KMS-11 (cell line): ENCODE results near the gene ADM2.

ENCODE experiments used
- H2AFZ ChIP-seq: fragments of 200-600 bp; sonication (generic); 2 replicates; pipeline ENCODE4 v1.6.1; 2016; ENCODE audit warnings: antibody characterized with exemption, mixed run types, low read depth
- H3K27ac ChIP-seq: fragments of 200-600 bp; sonication (generic); 2 replicates; pipeline ENCODE4 v1.6.1; 2016; ENCODE audit warnings: mild to moderate bottlenecking, mixed run types
- H3K27me3 ChIP-seq: fragments of 200-600 bp; sonication (generic); 2 replicates; pipeline ENCODE4 v1.6.1; 2017; ENCODE audit warnings: mild to moderate bottlenecking, low read depth, mixed run types, moderate library complexity; ENCODE audit not compliant: insufficient read depth
- H3K36me3 ChIP-seq: fragments of 200-600 bp; sonication (generic); 2 replicates; pipeline ENCODE4 v1.6.1; 2017; ENCODE audit warnings: mild to moderate bottlenecking, mixed run types; ENCODE audit not compliant: insufficient read depth
- H3K4me1 ChIP-seq: fragments of 200-600 bp; sonication (generic); 2 replicates; pipeline ENCODE4 v1.6.1; 2016; ENCODE audit warnings: mild to moderate bottlenecking, low read depth, mixed run types; ENCODE audit not compliant: poor library complexity, severe bottlenecking
- H3K4me2 ChIP-seq: fragments of 200-600 bp; sonication (generic); 2 replicates; pipeline ENCODE4 v1.7.0; 2016; ENCODE audit warnings: mild to moderate bottlenecking, mixed run types
- H3K4me3 ChIP-seq: fragments of 200-600 bp; sonication (generic); IDR thresholded peaks from 2 replicates; pipeline ENCODE4 v1.6.1; 2017; ENCODE audit warnings: low read depth, low read length, mixed read lengths; ENCODE audit not compliant: insufficient read depth
- H3K79me2 ChIP-seq: fragments of 200-600 bp; sonication (generic); 2 replicates; pipeline ENCODE4 v1.6.1; 2016; ENCODE audit warnings: low read depth, mixed run types; ENCODE audit not compliant: insufficient read depth
- H3K9ac ChIP-seq: fragments of 200-600 bp; sonication (generic); 2 replicates; pipeline ENCODE4 v1.6.1; 2016; ENCODE audit warnings: mild to moderate bottlenecking, mixed run types
- H4K20me1 ChIP-seq: fragments of 200-600 bp; sonication (generic); 2 replicates; pipeline ENCODE4 v1.6.1; 2016; ENCODE audit warnings: mild to moderate bottlenecking, mixed run types; ENCODE audit not compliant: insufficient read depth
- TF ChIP-seq, protein P1 (sequence below): fragments of 200-600 bp; sonication (generic); conservative IDR thresholded peaks from 2 replicates; pipeline ENCODE4 v1.6.1; 2017; ENCODE audit warnings: low read depth, mild to moderate bottlenecking, antibody characterized with exemption, low read length, moderate library complexity, mixed read lengths

The ADM2 gene

DNA sequence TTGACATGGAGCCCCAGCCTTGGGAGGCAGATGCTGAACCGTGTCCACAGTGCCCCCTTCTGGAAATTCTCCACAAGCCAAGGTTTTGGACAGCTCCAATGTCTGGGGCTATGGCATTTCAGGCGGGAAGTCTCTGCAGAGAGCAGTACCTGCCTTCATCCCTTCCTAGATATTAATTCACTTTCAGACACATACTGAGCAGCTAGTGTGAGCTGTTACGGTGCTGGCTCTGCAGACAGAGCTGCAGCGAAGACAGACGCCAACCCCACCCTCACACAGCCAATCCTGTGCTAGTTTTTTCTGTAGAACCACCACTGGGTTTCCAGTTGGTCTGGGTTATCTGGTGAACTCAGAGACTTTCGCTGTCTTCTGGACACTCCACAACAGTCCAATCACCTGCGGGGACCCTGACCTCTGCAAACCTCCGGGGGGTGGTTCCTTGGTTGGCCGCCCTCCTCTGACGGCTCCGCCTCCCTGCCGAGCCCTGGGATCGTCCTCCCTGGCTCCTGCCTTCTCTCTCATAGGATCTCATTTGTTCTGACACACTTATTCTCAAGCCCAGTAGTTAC lies 17.1 kb downstream of the ADM2 start:
- no peak overlapping the region for H3K4me3 ChIP-seq
- H3K27ac ChIP-seq, result no peak overlapping the region
- no peaks in the 10 kb centered on the region for H3K4me1 ChIP-seq
- no peak overlapping the region for H3K9ac ChIP-seq
- no peaks in the 10 kb centered on the region for H4K20me1 ChIP-seq
- TF ChIP-seq, protein P1, sequence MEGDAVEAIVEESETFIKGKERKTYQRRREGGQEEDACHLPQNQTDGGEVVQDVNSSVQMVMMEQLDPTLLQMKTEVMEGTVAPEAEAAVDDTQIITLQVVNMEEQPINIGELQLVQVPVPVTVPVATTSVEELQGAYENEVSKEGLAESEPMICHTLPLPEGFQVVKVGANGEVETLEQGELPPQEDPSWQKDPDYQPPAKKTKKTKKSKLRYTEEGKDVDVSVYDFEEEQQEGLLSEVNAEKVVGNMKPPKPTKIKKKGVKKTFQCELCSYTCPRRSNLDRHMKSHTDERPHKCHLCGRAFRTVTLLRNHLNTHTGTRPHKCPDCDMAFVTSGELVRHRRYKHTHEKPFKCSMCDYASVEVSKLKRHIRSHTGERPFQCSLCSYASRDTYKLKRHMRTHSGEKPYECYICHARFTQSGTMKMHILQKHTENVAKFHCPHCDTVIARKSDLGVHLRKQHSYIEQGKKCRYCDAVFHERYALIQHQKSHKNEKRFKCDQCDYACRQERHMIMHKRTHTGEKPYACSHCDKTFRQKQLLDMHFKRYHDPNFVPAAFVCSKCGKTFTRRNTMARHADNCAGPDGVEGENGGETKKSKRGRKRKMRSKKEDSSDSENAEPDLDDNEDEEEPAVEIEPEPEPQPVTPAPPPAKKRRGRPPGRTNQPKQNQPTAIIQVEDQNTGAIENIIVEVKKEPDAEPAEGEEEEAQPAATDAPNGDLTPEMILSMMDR, result peak; percentile 63
- H3K79me2 ChIP-seq, result no peaks in the 10 kb centered on the region
- H3K36me3 ChIP-seq, result no peaks in the 10 kb centered on the region
- no peaks in the 10 kb centered on the region for H3K27me3 ChIP-seq
- H3K4me2 ChIP-seq, result no peak overlapping the region
- no peak overlapping the region for H2AFZ ChIP-seq

DNA sequence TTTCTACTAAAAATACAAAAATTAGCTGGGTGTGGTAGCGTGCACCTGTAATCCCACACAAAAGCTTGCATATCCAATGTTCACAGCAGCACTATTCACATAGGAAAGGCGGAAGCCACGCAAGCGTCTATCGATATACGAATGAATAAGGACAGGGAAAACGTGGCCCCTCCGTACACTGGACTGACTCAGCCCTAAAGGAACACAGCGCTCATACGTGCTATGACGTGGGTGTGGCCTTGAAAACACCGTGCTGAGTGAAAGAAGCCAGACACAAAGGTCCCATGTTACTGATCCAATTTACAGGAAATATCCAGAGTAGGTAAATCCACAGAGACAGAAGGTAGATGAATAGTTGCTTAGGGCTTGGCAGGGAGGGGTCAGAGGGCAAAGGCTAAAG lies 19.1 kb downstream of the ADM2 start:
- Histone ChIP-seq H4K20me1 (no peaks in the 10 kb centered on the region), H3K27me3 (no peaks in the 10 kb centered on the region), H3K79me2 (no peaks in the 10 kb centered on the region), H3K4me1 (no peaks in the 10 kb centered on the region), H2AFZ (no peak overlapping the region), H3K9ac (no peak overlapping the region), H3K4me3 (no peak overlapping the region), H3K36me3 (no peaks in the 10 kb centered on the region), H3K27ac (no peak overlapping the region), H3K4me2 (no peak overlapping the region)
- TF ChIP-seq, protein P1, result no peak

DNA sequence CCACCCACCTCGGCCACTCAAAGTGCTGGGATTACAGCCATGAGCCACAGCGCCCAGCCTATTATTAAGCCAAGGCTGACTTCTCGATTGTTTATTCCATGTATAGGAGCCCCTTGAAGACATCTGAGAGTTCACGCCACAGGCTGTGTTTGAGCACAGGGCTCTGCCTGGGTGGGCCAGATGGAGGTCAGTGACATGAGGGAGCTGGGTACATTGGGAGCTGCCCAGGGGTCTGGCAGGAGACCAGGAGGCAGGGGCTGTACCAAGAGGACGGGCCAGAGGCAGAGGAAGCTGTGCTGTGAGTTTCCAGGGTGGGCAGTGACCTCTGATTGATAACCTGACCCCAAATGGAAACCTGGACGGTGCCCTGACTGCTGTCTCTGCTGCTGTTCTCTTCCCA lies 20.8 kb downstream of the ADM2 start:
- Histone ChIP-seq H3K9ac (no peak overlapping the region), H3K79me2 (peaks cover 6% of the 10 kb centered on the region; the same call in 1 of the 2 replicates), H3K27ac (no peak overlapping the region), H3K36me3 (no peaks in the 10 kb centered on the region), H3K4me1 (no peaks in the 10 kb centered on the region), H3K27me3 (no peaks in the 10 kb centered on the region), H3K4me3 (no peak overlapping the region), H4K20me1 (no peaks in the 10 kb centered on the region), H2AFZ (no peak overlapping the region), H3K4me2 (no peak overlapping the region)
- TF ChIP-seq, protein P1, result no peak

DNA sequence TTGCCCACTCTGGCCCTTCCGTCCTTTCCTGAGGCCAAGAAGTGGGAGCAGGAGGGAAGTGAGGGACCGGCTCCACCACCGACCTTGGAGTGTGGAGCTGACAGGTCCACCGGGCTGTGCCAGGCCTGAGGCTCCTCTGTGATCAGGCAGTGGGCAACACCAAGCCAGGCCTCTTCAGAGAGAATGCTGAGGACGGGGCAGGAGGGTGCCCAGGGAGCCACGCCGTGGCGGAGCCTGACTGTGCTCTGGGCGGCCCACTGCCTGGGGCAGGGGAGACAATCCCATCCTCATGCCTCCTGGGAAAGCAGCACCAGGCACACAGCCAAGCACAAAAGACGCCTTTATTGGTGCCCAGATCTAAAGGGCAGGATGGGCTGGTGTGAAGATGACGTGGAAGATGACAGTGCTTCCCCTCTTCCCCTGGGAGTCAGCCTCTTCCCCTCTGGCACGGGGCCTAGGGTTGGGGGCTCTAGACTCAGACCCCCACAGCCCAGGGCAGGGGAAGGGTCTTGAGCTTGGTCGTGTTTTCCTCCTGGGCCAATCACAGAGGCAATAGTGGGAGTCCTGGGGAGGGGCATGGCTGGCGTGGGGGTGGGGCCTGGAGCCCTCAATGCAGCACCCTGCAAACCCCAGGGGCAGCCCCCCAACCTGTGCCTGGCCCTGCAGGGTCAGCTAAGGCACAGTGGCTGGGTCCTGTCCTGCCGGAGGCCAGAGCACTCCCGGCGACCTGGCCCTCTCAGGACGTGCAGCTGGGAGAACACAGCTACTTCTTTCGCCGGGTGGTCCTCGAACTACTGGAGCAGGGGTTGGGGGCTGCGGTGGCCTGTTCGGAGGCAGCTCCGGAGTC lies 21.5 kb downstream of the ADM2 start:
- H3K4me1 ChIP-seq, result no peaks in the 10 kb centered on the region
- H3K36me3 ChIP-seq, result no peaks in the 10 kb centered on the region
- H3K27ac ChIP-seq, result no peak overlapping the region
- no peak overlapping the region for H3K4me3 ChIP-seq
- H2AFZ ChIP-seq, result no peak overlapping the region
- no peak overlapping the region for H3K4me2 ChIP-seq
- H3K27me3 ChIP-seq, result no peaks in the 10 kb centered on the region
- no peaks in the 10 kb centered on the region for H4K20me1 ChIP-seq
- TF ChIP-seq, protein P1, result no peak
- H3K9ac ChIP-seq, result no peak overlapping the region
- H3K79me2 ChIP-seq, result peaks cover 9% of the 10 kb centered on the region; the same call in 1 of the 2 replicates
